ENCODE data around the gene KRT81. TPM values are rescaled to one million over a fixed set of nuclear protein-coding genes. Genes with fewer than 3 reads are reported as not detected.

The KRT81 gene
- total RNA-seq, 2 donors from 2014 or later, result 0.77 TPM; not detected in 1

- no peak overlapping the region for H3K27ac ChIP-seq
- no peaks in the 10 kb centered on the region for H3K9me3 ChIP-seq
- no peak for DNase-seq
- intact Hi-C loops (cut with DNase I), result no loop called here
- TF ChIP-seq CTCF (IDR thresholded peaks at IDR 0.05), result no peak
- H3K4me1 ChIP-seq, result peaks cover 10% of the 10 kb centered on the region
- H3K4me3 ChIP-seq, result no peak overlapping the region
- no peak overlapping the region for H3K9ac ChIP-seq (ENCODE audit: low read depth in 2 of 2, low read length in 2 of 2)
- peaks cover 6% of the 10 kb centered on the region for H3K27me3 ChIP-seq
- H3K36me3 ChIP-seq, result no peaks in the 10 kb centered on the region
Measured at GRCh38 chr12:52236386-52237050, 54.8 kb downstream of the KRT81 start.

Other genes with a start within 250 kb of the KRT81 start
- 10 to 100 TPM; 51.1 to 52.0 TPM for gene NR4A1, start 240.1 kb downstream of the KRT81 start, total RNA-seq
- gene ATG101, start 221.6 kb downstream of the KRT81 start, total RNA-seq, result 10 to 100 TPM; 37.7 to 44.0 TPM
- gene SMIM41, start 211.8 kb downstream of the KRT81 start, total RNA-seq, result under 1 TPM; 0.30 to 0.58 TPM
- gene KRT80, start 99.5 kb downstream of the KRT81 start, total RNA-seq, result 1 to 10 TPM in 1 of 2 donors, under 1 TPM in 1; 0.66 to 4.9 TPM
- 1 to 10 TPM; 2.1 to 4.0 TPM for gene KRT7, start 58.3 kb downstream of the KRT81 start, total RNA-seq
- under 1 TPM in 1 of 2 donors, not detected in 1; 0.16 TPM for gene KRT86, start 16.9 kb downstream of the KRT81 start, total RNA-seq
- not detected for gene KRT83, start 29.9 kb upstream of the KRT81 start, total RNA-seq
- not detected for gene KRT85, start 75.9 kb upstream of the KRT81 start, total RNA-seq
- not detected for gene KRT84, start 94.1 kb upstream of the KRT81 start, total RNA-seq
- gene KRT82, start 114.8 kb upstream of the KRT81 start, total RNA-seq, result not detected
- gene KRT75, start 142.8 kb upstream of the KRT81 start, total RNA-seq, result under 1 TPM in 1 of 2 donors, not detected in 1; 0.10 TPM
- gene KRT6B, start 160.6 kb upstream of the KRT81 start, total RNA-seq, result 1 to 10 TPM in 1 of 2 donors, under 1 TPM in 1; 0.13 to 1.4 TPM
- gene KRT6C, start 182.3 kb upstream of the KRT81 start, total RNA-seq, result not detected
- not detected for gene KRT6A, start 201.7 kb upstream of the KRT81 start, total RNA-seq
- gene KRT5, start 228.9 kb upstream of the KRT81 start, total RNA-seq, result not detected

Data from colonic mucosa (tissue), 4 donors.